GM23248 (cell line): ENCODE measurements around the gene CR1L. TPM values are rescaled to one million over a fixed set of nuclear protein-coding genes. Genes with fewer than 3 reads are reported as not detected.
"Not testable (repeated sequence)": the region's sequence is repeated elsewhere in the genome, so short reads cannot be mapped to it uniquely, and the experiment has no call there.

ENCODE experiments used
- DNase-seq: peaks from one replicate; pipeline ENCODE4 v3.0.0-alpha.2; 2015
- H2AFZ ChIP-seq: fragments of 200-600 bp; sonication (generic); 2 replicates; pipeline ENCODE4 v1.6.1; 2016; ENCODE audit warnings: antibody characterized with exemption
- H3F3A ChIP-seq: fragments of 200-600 bp; sonication (generic); 2 replicates; pipeline ENCODE4 v1.6.1; 2016; ENCODE audit warnings: mild to moderate bottlenecking, antibody characterized with exemption, mixed run types; ENCODE audit not compliant: insufficient read depth
- H3K27ac ChIP-seq: fragments of 200-600 bp; sonication (generic); 2 replicates; pipeline ENCODE4 v1.5.1; 2016; ENCODE audit warnings: mild to moderate bottlenecking
- H3K27me3 ChIP-seq: fragments of 200-600 bp; sonication (generic); replicated peaks from 2 replicates; pipeline ENCODE4 v1.6.1; 2016; ENCODE audit warnings: mild to moderate bottlenecking; ENCODE audit not compliant: insufficient read depth
- H3K36me3 ChIP-seq: fragments of 200-600 bp; sonication (generic); 2 replicates; pipeline ENCODE4 v1.6.1; 2016; ENCODE audit warnings: low read depth, mild to moderate bottlenecking
- H3K4me1 ChIP-seq: fragments of 200-600 bp; sonication (generic); 2 replicates; pipeline ENCODE4 v1.6.1; 2016; ENCODE audit warnings: mild to moderate bottlenecking; ENCODE audit not compliant: insufficient read depth
- H3K4me2 ChIP-seq: fragments of 200-600 bp; sonication (generic); one replicate; pipeline ENCODE4 v1.6.1; 2016; ENCODE audit warnings: mild to moderate bottlenecking; ENCODE audit not compliant: unreplicated experiment
- H3K4me3 ChIP-seq: fragments of 200-600 bp; sonication (generic); 2 replicates; pipeline ENCODE4 v1.5.1; 2016; ENCODE audit warnings: mild to moderate bottlenecking
- H3K79me2 ChIP-seq: fragments of 200-600 bp; sonication (generic); 2 replicates; pipeline ENCODE4 v1.6.1; 2016; ENCODE audit warnings: mild to moderate bottlenecking; ENCODE audit not compliant: insufficient read depth
- H3K9ac ChIP-seq: fragments of 200-600 bp; sonication (generic); 2 replicates; pipeline ENCODE4 v1.6.1; 2016; ENCODE audit warnings: mild to moderate bottlenecking
- H3K9me2 ChIP-seq: fragments of 200-600 bp; sonication (generic); 2 replicates; pipeline ENCODE4 v1.6.1; 2016; ENCODE audit warnings: mixed run types, mild to moderate bottlenecking, moderate library complexity; ENCODE audit not compliant: insufficient read depth
- H3K9me3 ChIP-seq: fragments of 200-600 bp; sonication (generic); one replicate; pipeline ENCODE4 v1.6.1; 2017; ENCODE audit warnings: low read depth
- H4K20me1 ChIP-seq: fragments of 200-600 bp; sonication (generic); 2 replicates; pipeline ENCODE4 v1.6.0; 2016; ENCODE audit not compliant: insufficient read depth
- EZH2 ChIP-seq: fragments of 200-600 bp; sonication (generic); IDR thresholded peaks from 2 replicates; pipeline ENCODE4 v1.6.1; 2018; ENCODE audit warnings: antibody characterized with exemption, mild to moderate bottlenecking; ENCODE audit not compliant: insufficient read depth, poor library complexity, severe bottlenecking
- EZH2phosphoT487 ChIP-seq: fragments of 200-600 bp; sonication (generic); IDR thresholded peaks from 2 replicates; pipeline ENCODE4 v1.6.1; 2018; ENCODE audit warnings: antibody characterized with exemption, moderate library complexity, mild to moderate bottlenecking, low read depth; ENCODE audit not compliant: insufficient read depth
- WGBS, 2 experiments: methylation state at CpG; one replicate each; pipeline ENCODE4 v1.1.6; 2015 to 2017; ENCODE audit warnings: low lambda C conversion rate in 2 of 2, low coverage in 1 of 2; ENCODE audit errors: missing lambda C conversion rate in 2 of 2; 5-methylcytosine and 5-hydroxymethylcytosine counted together
- in situ Hi-C: fragments of 300-500 bp; cut with MboI; formaldehyde crosslinking; loops from 2 replicates; pipeline ENCODE4 v1.15.0; 2020
- polyA plus RNA-seq: library from polyadenylated mRNA; unstranded; fragments of >200 nt; fragmentation: Nextera tagmentation; extraction: Ambion mirVana; gene quantifications from 2 replicates; pipeline ENCODE4 v1.2.1, GENCODE V29; 2016
- total RNA-seq: library from RNA; depleted of rRNA; stranded (reverse); fragments of >200 nt; shearing (Covaris generic); gene quantifications from 2 replicates; pipeline ENCODE4 v1.2.3, GENCODE V29; 2014

The CR1L gene
- total and polyA plus RNA-seq, 2 experiments from 2014 or later: not detected

- Histone ChIP-seq H3K9me3 (no peaks in the 10 kb centered on the region), H3K27ac (no peak overlapping the region), H3K4me3 (no peak overlapping the region), H3K9me2 (no peaks in the 10 kb centered on the region), H4K20me1 (no peaks in the 10 kb centered on the region), H3K79me2 (no peaks in the 10 kb centered on the region), H3K36me3 (no peaks in the 10 kb centered on the region), H3K4me2 (no peak overlapping the region), H3F3A (no peaks in the 10 kb centered on the region), H2AFZ (no peak overlapping the region), H3K27me3 (peaks cover 4% of the 10 kb centered on the region; the same call in 1 of the 2 replicates), H3K9ac (no peak overlapping the region), H3K4me1 (no peaks in the 10 kb centered on the region)
- DNase-seq: no peak
- in situ Hi-C loops: no loop called here
- WGBS, 2 experiments: 69 to 73% methylated on average over 11 of the region's 11 CpGs
- TF ChIP-seq EZH2 (no peak), EZH2phosphoT487 (no peak)
These were observed 32.2 kb upstream of the CR1L start for GRCh38 chr1:207612762-207613161.

GRCh38 chr1:207619871-207620542 is 24.9 kb upstream of the CR1L start:
- H3K4me3 ChIP-seq: no peak overlapping the region
- H3K27me3 ChIP-seq: peaks cover 4% of the 10 kb centered on the region; the same call in 1 of the 2 replicates
- no peaks in the 10 kb centered on the region for H3K79me2 ChIP-seq
- TF ChIP-seq EZH2 (no peak), EZH2phosphoT487 (no peak)
- H3K9me3 ChIP-seq: no peaks in the 10 kb centered on the region
- no peaks in the 10 kb centered on the region for H3K4me1 ChIP-seq
- no peaks in the 10 kb centered on the region for H3K36me3 ChIP-seq
- H2AFZ ChIP-seq: no peak overlapping the region
- no peaks in the 10 kb centered on the region for H4K20me1 ChIP-seq
- no peak overlapping the region for H3K9ac ChIP-seq
- in situ Hi-C loops: no loop called here
- WGBS, 2 experiments: 37 to 41% methylated on average over 7 of the region's 7 CpGs
- H3F3A ChIP-seq: no peaks in the 10 kb centered on the region
- no peak overlapping the region for H3K27ac ChIP-seq
- no peaks in the 10 kb centered on the region for H3K9me2 ChIP-seq
- peak; percentile 81 for DNase-seq
- H3K4me2 ChIP-seq: no peak overlapping the region

GRCh38 chr1:207620543-207620893 is 24.4 kb upstream of the CR1L start:
- no peak overlapping the region for H2AFZ ChIP-seq
- no peaks in the 10 kb centered on the region for H3F3A ChIP-seq
- H3K4me2 ChIP-seq: no peak overlapping the region
- no peaks in the 10 kb centered on the region for H3K9me3 ChIP-seq
- 93 to 94% methylated on average over 2 of the region's 2 CpGs for WGBS, 2 experiments
- no peaks in the 10 kb centered on the region for H3K4me1 ChIP-seq
- no peaks in the 10 kb centered on the region for H3K9me2 ChIP-seq
- peaks cover 4% of the 10 kb centered on the region; the same call in 1 of the 2 replicates for H3K27me3 ChIP-seq
- no peak overlapping the region for H3K9ac ChIP-seq
- no peaks in the 10 kb centered on the region for H4K20me1 ChIP-seq
- H3K79me2 ChIP-seq: no peaks in the 10 kb centered on the region
- DNase-seq: no peak
- H3K27ac ChIP-seq: no peak overlapping the region
- no peak for TF ChIP-seq EZH2phosphoT487
- TF ChIP-seq EZH2: no peak
- H3K36me3 ChIP-seq: no peaks in the 10 kb centered on the region
- H3K4me3 ChIP-seq: no peak overlapping the region
- in situ Hi-C loops: no loop called here

DNA sequence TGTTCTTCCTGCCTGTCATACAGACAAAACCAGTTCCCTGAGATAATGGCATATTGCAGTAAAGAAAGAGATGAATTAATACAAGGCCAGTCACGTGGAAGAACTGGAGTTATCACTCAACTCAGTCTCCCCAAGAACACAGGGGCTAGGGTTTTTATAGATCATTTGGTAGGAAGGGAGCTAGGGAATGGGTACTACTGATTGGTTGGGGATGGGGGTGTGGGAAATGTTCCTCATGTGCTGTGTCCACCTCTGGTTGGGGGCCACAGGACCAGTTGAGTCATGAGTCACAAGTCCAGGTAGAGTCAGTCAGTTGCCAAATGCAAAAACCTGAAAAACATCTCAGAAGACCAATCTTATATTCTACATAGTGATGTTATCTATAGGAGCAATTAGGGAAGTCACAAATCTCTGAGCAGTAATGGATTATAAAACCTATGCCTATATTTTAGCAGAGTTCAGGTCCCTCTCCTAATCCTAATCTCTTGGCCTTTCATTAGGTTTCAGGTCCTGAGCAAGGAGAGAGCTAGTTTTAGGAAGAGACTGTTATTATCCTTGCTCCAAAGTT is 19.3 kb upstream of the CR1L start:
- H3K4me2 ChIP-seq, H3K27ac ChIP-seq, H3K79me2 ChIP-seq, in situ Hi-C loops, H3K9ac ChIP-seq, DNase-seq, H3K9me3 ChIP-seq, H3K36me3 ChIP-seq, H2AFZ ChIP-seq, H3F3A ChIP-seq, H3K4me1 ChIP-seq, H3K27me3 ChIP-seq, H4K20me1 ChIP-seq, H3K9me2 ChIP-seq, H3K4me3 ChIP-seq: not testable (repeated sequence)
- WGBS, 2 experiments: 60 to 65% methylated on average over 1 of the region's 1 CpG
